AG04449 (cell line): ENCODE measurements around the gene ZNF558.

Experiments
- CTCF ChIA-PET: fragments of 350-600 bp; formaldehyde crosslinking; extraction: SDS; loops from one replicate; lab custom pipeline; 2021; ENCODE audit warnings: antibody characterized with exemption; lab: Yijun Ruan, JAX
- POLR2A ChIA-PET: fragments of 400-600, 350-600 bp; formaldehyde crosslinking; extraction: SDS; loops from one replicate; lab custom pipeline; 2020; ENCODE audit warnings: antibody characterized with exemption, inconsistent platforms; lab: Yijun Ruan, JAX
- DNase-seq: peaks from one replicate; pipeline ENCODE4 v3.0.0-alpha.2; 2010; ENCODE audit warnings: low read depth, low spot score
- H3K4me3 ChIP-seq: 2 replicates; pipeline ENCODE4 v1.5.1; 2011; ENCODE audit warnings: low read depth, mild to moderate bottlenecking, control low read depth, low read length
- CTCF ChIP-seq: IDR thresholded peaks from one replicate; pipeline ENCODE4 v1.5.1; 2011; ENCODE audit warnings: mild to moderate bottlenecking, moderate library complexity, low read length, control low read depth, inconsistent platforms; ENCODE audit not compliant: insufficient read depth; ENCODE audit errors: missing control alignments

ZNF558 gene

GRCh38 chr19:8831832-8832131, 322 bp downstream of the ZNF558 start:
- CTCF ChIA-PET = interaction anchor here (0.6 to 1.7 kb wide), 2 partner anchors 20 to 251 kb away, joined by 3 read pairs; no protein-coding TSS in a partner anchor
- peak overlapping the region; percentile 73 for H3K4me3 ChIP-seq
- DNase-seq = no peak
- POLR2A ChIA-PET = no interaction called here
- no peak for TF ChIP-seq CTCF

- TF ChIP-seq CTCF = no peak
- ChIA-PET POLR2A (no interaction called here), CTCF (interaction anchor here (0.6 to 1.7 kb wide), 3 partner anchors 19 to 250 kb away, joined by 3 to 4 read pairs (median 3); no protein-coding TSS in a partner anchor)
- H3K4me3 ChIP-seq = peak overlapping the region; percentile 73
- no peak for DNase-seq
These were observed 731 bp downstream of the ZNF558 start for GRCh38 chr19:8831373-8831772.

GRCh38 chr19:8827277-8827676, 4.8 kb downstream of the ZNF558 start:
- no peak for TF ChIP-seq CTCF
- no peak overlapping the region for H3K4me3 ChIP-seq
- ChIA-PET POLR2A (no interaction called here), CTCF (no interaction called here)
- DNase-seq = no peak

GRCh38 chr19:8826371-8826770, 5.7 kb downstream of the ZNF558 start:
- ChIA-PET POLR2A (no interaction called here), CTCF (no interaction called here)
- no peak for DNase-seq
- TF ChIP-seq CTCF = no peak
- H3K4me3 ChIP-seq = no peak overlapping the region

- no peak for DNase-seq
- POLR2A ChIA-PET = interaction anchor here (1.0 kb wide), 1 partner anchor 11 kb away, joined by 3 read pairs; no protein-coding TSS in a partner anchor
- CTCF ChIA-PET = no interaction called here
- TF ChIP-seq CTCF = no peak
- H3K4me3 ChIP-seq = no peak overlapping the region
These were observed 10.3 kb downstream of the ZNF558 start for GRCh38 chr19:8821748-8822241.

GRCh38 chr19:8820234-8820633, 11.9 kb downstream of the ZNF558 start:
- CTCF ChIA-PET = no interaction called here
- DNase-seq = no peak
- TF ChIP-seq CTCF = no peak
- POLR2A ChIA-PET = no interaction called here
- H3K4me3 ChIP-seq = no peak overlapping the region
